ENCODE measurements around the gene FGF3. TPM values are rescaled to one million over a fixed set of nuclear protein-coding genes. Genes with fewer than 3 reads are reported as not detected.

The FGF3 gene
- total RNA-seq, 1 donor from 2014 or later, result not detected

DNA sequence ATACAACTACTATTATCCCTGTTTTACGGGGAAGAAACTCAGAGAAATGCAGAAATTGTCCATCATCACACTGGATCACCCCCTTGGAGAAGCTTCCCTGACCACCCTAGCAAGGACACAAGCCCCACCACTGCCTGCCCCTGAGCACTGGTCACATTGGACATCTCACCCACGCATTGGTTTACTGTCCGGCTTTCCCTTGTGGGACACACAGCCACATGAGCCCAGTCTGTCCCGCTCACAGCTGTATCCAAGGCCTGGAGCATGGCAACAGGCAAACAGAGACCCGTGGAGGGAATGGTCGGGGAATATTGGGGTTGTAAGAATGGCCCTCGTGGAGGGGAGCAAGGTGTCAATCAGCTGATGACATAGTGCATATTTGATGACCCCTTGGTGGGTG lies 42.7 kb upstream of the FGF3 start:
- H3K36me3 ChIP-seq, result no peaks in the 10 kb centered on the region
- H3K9me3 ChIP-seq, result no peaks in the 10 kb centered on the region
- TF ChIP-seq, protein P1, sequence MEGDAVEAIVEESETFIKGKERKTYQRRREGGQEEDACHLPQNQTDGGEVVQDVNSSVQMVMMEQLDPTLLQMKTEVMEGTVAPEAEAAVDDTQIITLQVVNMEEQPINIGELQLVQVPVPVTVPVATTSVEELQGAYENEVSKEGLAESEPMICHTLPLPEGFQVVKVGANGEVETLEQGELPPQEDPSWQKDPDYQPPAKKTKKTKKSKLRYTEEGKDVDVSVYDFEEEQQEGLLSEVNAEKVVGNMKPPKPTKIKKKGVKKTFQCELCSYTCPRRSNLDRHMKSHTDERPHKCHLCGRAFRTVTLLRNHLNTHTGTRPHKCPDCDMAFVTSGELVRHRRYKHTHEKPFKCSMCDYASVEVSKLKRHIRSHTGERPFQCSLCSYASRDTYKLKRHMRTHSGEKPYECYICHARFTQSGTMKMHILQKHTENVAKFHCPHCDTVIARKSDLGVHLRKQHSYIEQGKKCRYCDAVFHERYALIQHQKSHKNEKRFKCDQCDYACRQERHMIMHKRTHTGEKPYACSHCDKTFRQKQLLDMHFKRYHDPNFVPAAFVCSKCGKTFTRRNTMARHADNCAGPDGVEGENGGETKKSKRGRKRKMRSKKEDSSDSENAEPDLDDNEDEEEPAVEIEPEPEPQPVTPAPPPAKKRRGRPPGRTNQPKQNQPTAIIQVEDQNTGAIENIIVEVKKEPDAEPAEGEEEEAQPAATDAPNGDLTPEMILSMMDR (IDR thresholded peaks at IDR 0.05), result no peak
- DNase-seq (ENCODE audit: low spot score in 2 of 2), result no peak
- no peaks in the 10 kb centered on the region for H3K4me1 ChIP-seq
- H3K4me3 ChIP-seq, result no peak overlapping the region
- no peaks in the 10 kb centered on the region for H3K27me3 ChIP-seq
- intact Hi-C loops (cut with DNase I), result no loop called here
- H3K27ac ChIP-seq, result no peak overlapping the region

DNA sequence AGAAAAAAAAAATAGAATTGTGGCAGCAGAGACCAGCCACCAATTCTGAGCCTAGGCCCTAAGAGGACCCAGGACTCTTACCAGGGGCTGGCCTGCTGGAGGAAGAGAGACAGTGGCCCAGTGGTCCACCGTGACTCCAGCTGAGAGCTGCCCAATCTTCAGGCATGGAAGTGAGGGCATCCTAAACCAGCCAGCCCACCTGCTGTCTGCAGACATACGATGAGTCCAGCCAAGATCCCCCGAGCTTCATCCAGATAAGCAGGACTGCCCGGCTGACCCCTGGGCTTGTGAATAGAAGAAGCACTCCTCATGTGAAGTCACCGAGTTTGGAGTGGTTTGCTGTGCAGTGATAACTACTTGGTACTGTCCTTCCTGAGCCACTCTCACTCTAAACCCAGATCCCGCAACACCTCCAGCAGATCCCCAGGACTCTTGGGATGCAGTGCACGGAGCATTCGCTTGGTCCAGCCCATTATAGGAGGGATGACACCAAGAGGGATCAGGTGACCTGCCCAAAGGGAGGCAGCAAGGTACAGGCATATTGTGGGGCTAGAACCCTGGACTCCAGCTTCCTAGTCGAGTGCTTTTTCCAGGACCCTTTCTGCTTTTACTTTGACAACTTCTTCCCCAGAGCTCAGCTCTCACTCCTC lies 41.7 kb upstream of the FGF3 start:
- DNase-seq (ENCODE audit: low spot score in 2 of 2), result no peak

DNA sequence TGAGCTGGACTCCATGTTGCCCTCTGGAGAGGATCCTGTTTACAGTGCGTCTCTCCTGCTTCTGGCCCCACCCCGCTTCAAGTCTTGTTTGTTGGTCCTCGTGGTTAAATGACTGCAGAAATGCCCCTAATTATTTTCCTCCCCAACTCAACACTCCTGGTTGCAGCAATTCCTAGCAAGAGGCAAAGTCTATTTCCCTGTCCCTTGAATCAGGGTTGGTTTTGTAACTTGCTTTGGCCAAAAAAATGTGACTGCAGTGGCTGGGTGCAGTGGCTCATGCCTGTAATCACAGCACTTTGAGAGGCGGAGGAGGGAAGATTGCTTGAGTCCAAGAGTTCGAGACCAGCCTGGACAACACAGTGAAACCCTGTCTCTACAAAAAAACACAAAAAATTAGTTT lies 41.0 kb upstream of the FGF3 start:
- Histone ChIP-seq H3K9me3 (no peaks in the 10 kb centered on the region), H3K36me3 (no peaks in the 10 kb centered on the region), H3K27ac (no peak overlapping the region), H3K4me1 (no peaks in the 10 kb centered on the region), H3K4me3 (no peak overlapping the region), H3K27me3 (no peaks in the 10 kb centered on the region)
- no peak for DNase-seq (ENCODE audit: low spot score in 2 of 2)
- intact Hi-C loops (cut with DNase I), result no loop called here
- TF ChIP-seq, protein P1 (IDR thresholded peaks at IDR 0.05), result no peak

More for the DNA sequence above, 41.7 kb upstream of the FGF3 start:
- Histone ChIP-seq H3K27ac (no peak overlapping the region), H3K27me3 (no peaks in the 10 kb centered on the region), H3K4me3 (no peak overlapping the region), H3K9me3 (no peaks in the 10 kb centered on the region), H3K36me3 (no peaks in the 10 kb centered on the region), H3K4me1 (no peaks in the 10 kb centered on the region)
- intact Hi-C loops (cut with DNase I), result no loop called here
- TF ChIP-seq, protein P1 (IDR thresholded peaks at IDR 0.05), result no peak

DNA sequence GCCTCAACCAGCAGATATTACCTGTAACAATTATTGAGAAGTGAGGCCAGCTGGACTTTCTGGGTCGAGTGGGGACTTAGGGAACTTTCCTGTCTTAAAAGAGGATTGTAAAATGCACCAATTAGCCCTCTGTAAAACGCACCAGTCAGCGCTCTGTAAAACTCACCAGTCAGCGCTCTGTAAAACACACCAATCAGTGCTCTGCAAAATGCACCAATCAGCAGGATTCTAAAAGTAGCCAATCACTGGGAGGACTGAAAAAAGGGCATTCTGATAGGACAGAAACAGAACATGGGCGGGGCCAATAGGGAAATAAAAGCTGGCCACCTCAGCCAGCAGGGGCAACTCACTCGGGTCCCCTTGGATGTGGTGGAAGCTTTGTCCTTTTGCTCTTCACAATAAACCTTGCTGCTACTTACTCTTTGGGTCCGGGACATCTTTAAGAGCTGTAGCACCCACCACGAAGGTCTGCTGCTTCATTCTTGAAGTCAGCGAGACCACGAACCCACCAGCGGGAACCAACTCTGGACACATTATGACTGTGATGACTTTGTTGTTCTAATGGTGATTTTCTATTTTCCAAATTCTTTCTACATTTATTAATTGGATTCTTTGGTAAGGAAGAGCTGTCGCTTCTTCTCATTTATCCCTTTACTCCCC lies 40.2 kb upstream of the FGF3 start:
- intact Hi-C loops (cut with DNase I), result no loop called here
- TF ChIP-seq, protein P1 (IDR thresholded peaks at IDR 0.05), result no peak
- no peaks in the 10 kb centered on the region for H3K9me3 ChIP-seq
- no peak for DNase-seq (ENCODE audit: low spot score in 2 of 2)
- H3K4me3 ChIP-seq, result no peak overlapping the region
- H3K4me1 ChIP-seq, result no peaks in the 10 kb centered on the region
- H3K36me3 ChIP-seq, result no peaks in the 10 kb centered on the region
- no peaks in the 10 kb centered on the region for H3K27me3 ChIP-seq
- no peak overlapping the region for H3K27ac ChIP-seq

DNA sequence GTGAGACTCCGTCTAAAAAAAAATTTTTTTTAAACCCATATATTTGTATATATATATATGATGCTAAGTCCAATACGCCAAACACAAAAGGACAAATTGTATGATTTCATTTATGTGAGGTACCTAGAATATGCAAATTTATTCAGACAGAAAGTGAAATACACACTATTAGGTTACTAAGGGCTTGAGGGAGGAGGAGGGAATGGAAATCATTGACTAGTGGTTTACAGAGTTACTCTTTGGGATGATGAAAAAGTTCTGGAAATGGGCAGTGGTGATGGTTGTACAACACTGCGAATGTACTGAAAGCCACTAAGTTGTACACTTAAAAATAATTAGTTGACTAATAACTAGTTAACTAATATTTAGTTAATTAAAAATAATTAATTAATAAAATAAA lies 36.2 kb upstream of the FGF3 start:
- no peaks in the 10 kb centered on the region for H3K9me3 ChIP-seq
- peaks cover 9% of the 10 kb centered on the region for H3K27me3 ChIP-seq
- no peak overlapping the region for H3K27ac ChIP-seq
- H3K4me1 ChIP-seq, result no peaks in the 10 kb centered on the region
- intact Hi-C loops (cut with DNase I), result no loop called here
- DNase-seq (ENCODE audit: low spot score in 2 of 2), result no peak
- H3K4me3 ChIP-seq, result no peak overlapping the region
- TF ChIP-seq, protein P1 (IDR thresholded peaks at IDR 0.05), result no peak
- H3K36me3 ChIP-seq, result no peaks in the 10 kb centered on the region

Measured in ascending aorta (tissue), 2 donors.